ENCODE results near the gene LNPK. TPM values are rescaled to one million over a fixed set of nuclear protein-coding genes. Genes with fewer than 3 reads are reported as not detected.

Gene LNPK
- total RNA-seq, 1 donor from 2014 or later = 32.7 TPM

- H3K9me3 ChIP-seq = no peaks in the 10 kb centered on the region
- no peaks in the 10 kb centered on the region for H3K36me3 ChIP-seq
- intact Hi-C loops (cut with DNase I) = no loop called here
- H3K4me1 ChIP-seq = no peaks in the 10 kb centered on the region
- TF ChIP-seq POLR2A (IDR thresholded peaks at IDR 0.05) = no peak
- TF ChIP-seq CTCF (IDR thresholded peaks at IDR 0.05) = no peak
- no peak for TF ChIP-seq POLR2AphosphoS5 (IDR thresholded peaks at IDR 0.05; ENCODE audit: insufficient read depth in 1 of 2, low read depth in 1 of 2)
- no peaks in the 10 kb centered on the region for H3K27me3 ChIP-seq
- no peak overlapping the region for H3K4me3 ChIP-seq
- no peak for DNase-seq (ENCODE audit: extremely low spot score in 2 of 2)
- H3K27ac ChIP-seq = no peak overlapping the region
Observed at GRCh38 chr2:175877845-175878544, 124.1 kb downstream of the LNPK start.

- intact Hi-C loops (cut with DNase I) = no loop called here
- no peaks in the 10 kb centered on the region for H3K27me3 ChIP-seq
- H3K4me1 ChIP-seq = no peaks in the 10 kb centered on the region
- no peak overlapping the region for H3K27ac ChIP-seq
- no peaks in the 10 kb centered on the region for H3K36me3 ChIP-seq
- no peak for DNase-seq (ENCODE audit: extremely low spot score in 2 of 2)
- no peak overlapping the region for H3K4me3 ChIP-seq
- no peaks in the 10 kb centered on the region for H3K9me3 ChIP-seq
- no peak for TF ChIP-seq POLR2AphosphoS5 (IDR thresholded peaks at IDR 0.05; ENCODE audit: insufficient read depth in 1 of 2, low read depth in 1 of 2)
- no peak for TF ChIP-seq CTCF (IDR thresholded peaks at IDR 0.05)
- TF ChIP-seq POLR2A (IDR thresholded peaks at IDR 0.05) = no peak
Observed at GRCh38 chr2:175874291-175874690, 127.8 kb downstream of the LNPK start.

Other genes with a start within 250 kb of the LNPK start
- gene EVX2, start 81.7 kb upstream of the LNPK start, total RNA-seq = 0.98 TPM
- 15.7 TPM for gene HOXD13, start 90.5 kb upstream of the LNPK start, total RNA-seq
- 1.7 TPM for gene HOXD12, start 97.5 kb upstream of the LNPK start, total RNA-seq
- 19.4 TPM for gene HOXD11, start 105.0 kb upstream of the LNPK start, total RNA-seq
- gene HOXD10, start 114.5 kb upstream of the LNPK start, total RNA-seq = 19.6 TPM
- gene HOXD9, start 120.5 kb upstream of the LNPK start, total RNA-seq = 12.5 TPM
- 10.3 TPM for gene HOXD8, start 127.4 kb upstream of the LNPK start, total RNA-seq
- gene HOXD4, start 149.3 kb upstream of the LNPK start, total RNA-seq = 4.9 TPM
- 11.8 TPM for gene HOXD3, start 155.0 kb upstream of the LNPK start, total RNA-seq
- gene HOXD1, start 186.4 kb upstream of the LNPK start, total RNA-seq = 1.2 TPM

Measured in vagina (tissue), 2 donors.